Mesenchymal stem cell (in vitro differentiated cells and primary cell): ENCODE data around the gene MYL7.
A peak's percentile ranks its signal among the peaks of the same experiment; 100 is the strongest.
"Not testable (repeated sequence)": the region's sequence is repeated elsewhere in the genome, so short reads cannot be mapped to it uniquely, and the experiment has no call there.

Source experiments
- DNase-seq: peaks from one replicate; pipeline ENCODE4 v3.0.0-alpha.2; 2013
- H2AFZ ChIP-seq: one replicate; pipeline ENCODE4 v1.6.1; 2013; ENCODE audit warnings: low read depth, mild to moderate bottlenecking, control low read depth, inconsistent platforms, low read length, moderate library complexity
- H2AK5ac ChIP-seq: 2 replicates; pipeline ENCODE4 v1.6.1; 2013; ENCODE audit warnings: low read length, moderate library complexity, mild to moderate bottlenecking, inconsistent platforms; ENCODE audit not compliant: severe bottlenecking
- H2BK120ac ChIP-seq: one replicate; pipeline ENCODE4 v1.6.1; 2013; ENCODE audit warnings: low read depth, mild to moderate bottlenecking, inconsistent platforms, low read length, moderate library complexity
- H2BK12ac ChIP-seq, 2 experiments: one replicate each; pipeline ENCODE4 v1.6.1; 2013; ENCODE audit warnings: inconsistent platforms in 2 of 2, low read length in 2 of 2, mild to moderate bottlenecking in 2 of 2, moderate library complexity in 2 of 2, control low read depth in 1 of 2
- H2BK15ac ChIP-seq: one replicate; pipeline ENCODE4 v1.6.1; 2013; ENCODE audit warnings: mild to moderate bottlenecking, low read depth, inconsistent platforms; ENCODE audit not compliant: poor library complexity, severe bottlenecking
- H2BK5ac ChIP-seq: 2 replicates; pipeline ENCODE4 v1.6.1; 2013; ENCODE audit warnings: low read depth, mild to moderate bottlenecking, low read length, control low read depth, inconsistent platforms; ENCODE audit not compliant: poor library complexity, severe bottlenecking
- H3K14ac ChIP-seq, 2 experiments: one replicate each; pipeline ENCODE4 v1.6.1; 2013; ENCODE audit warnings: inconsistent platforms in 2 of 2, low read length in 2 of 2, control low read depth in 1 of 2, mild to moderate bottlenecking in 1 of 2, moderate library complexity in 1 of 2
- H3K18ac ChIP-seq, 2 experiments: one replicate each; pipeline ENCODE4 v1.6.1; 2013; ENCODE audit warnings: inconsistent platforms in 2 of 2, low read length in 2 of 2, control low read depth in 1 of 2, low read depth in 1 of 2, mild to moderate bottlenecking in 1 of 2
- H3K23ac ChIP-seq, 2 experiments: one replicate each; pipeline ENCODE4 v1.6.1; 2013; ENCODE audit warnings: inconsistent platforms in 2 of 2, low read length in 2 of 2, mild to moderate bottlenecking in 2 of 2, moderate library complexity in 2 of 2, control low read depth in 1 of 2
- H3K27ac ChIP-seq: 2 replicates; pipeline ENCODE4 v1.5.1; 2013; ENCODE audit warnings: mild to moderate bottlenecking, moderate library complexity, low read length, control low read depth, inconsistent platforms; ENCODE audit not compliant: poor library complexity, severe bottlenecking
- H3K27me3 ChIP-seq, 2 experiments: 2 replicates each; pipeline versions ENCODE4 v1.6.1 to v1.7.0; 2013; ENCODE audit warnings: low read length in 2 of 2, mild to moderate bottlenecking in 2 of 2, moderate library complexity in 2 of 2, control low read depth in 1 of 2, inconsistent platforms in 1 of 2; ENCODE audit not compliant: control insufficient read depth in 1 of 2, insufficient read depth in 1 of 2
- H3K36me3 ChIP-seq, 2 experiments: 2 replicates each; pipeline versions ENCODE4 v1.6.1 to v1.7.0; 2013; ENCODE audit warnings: low read length in 2 of 2, control low read depth in 1 of 2, inconsistent platforms in 1 of 2, low read depth in 1 of 2, mild to moderate bottlenecking in 1 of 2; ENCODE audit not compliant: insufficient read depth in 2 of 2, control insufficient read depth in 1 of 2
- H3K4ac ChIP-seq, 2 experiments: one replicate each; pipeline ENCODE4 v1.6.1; 2013; ENCODE audit warnings: inconsistent platforms in 2 of 2, low read length in 2 of 2, mild to moderate bottlenecking in 2 of 2, moderate library complexity in 2 of 2, control low read depth in 1 of 2, low read depth in 1 of 2
- H3K4me1 ChIP-seq: 2 replicates; pipeline ENCODE4 v1.6.1; 2013; ENCODE audit warnings: low read depth, low read length, control low read depth; ENCODE audit not compliant: control insufficient read depth, insufficient read depth
- H3K4me2 ChIP-seq: 2 replicates; pipeline ENCODE4 v1.6.1; 2013; ENCODE audit warnings: low read length, mild to moderate bottlenecking, inconsistent platforms; ENCODE audit not compliant: poor library complexity, severe bottlenecking
- H3K4me3 ChIP-seq, 2 experiments: 2 replicates each; pipeline versions ENCODE4 v1.5.1 to v1.7.0; 2013; ENCODE audit warnings: low read length in 2 of 2, mild to moderate bottlenecking in 2 of 2, control low read depth in 1 of 2, low read depth in 1 of 2; ENCODE audit not compliant: insufficient read depth in 1 of 2
- H3K79me1 ChIP-seq: replicated peaks from 2 replicates; pipeline ENCODE4 v1.6.1; 2013; ENCODE audit warnings: mild to moderate bottlenecking, control low read depth, low read length, inconsistent platforms; ENCODE audit not compliant: poor library complexity, severe bottlenecking
- H3K9ac ChIP-seq: 2 replicates; pipeline ENCODE4 v1.7.0; 2013; ENCODE audit warnings: mild to moderate bottlenecking, low read length, moderate library complexity
- H3K9me3 ChIP-seq: 2 replicates; pipeline ENCODE4 v1.7.0; 2013; ENCODE audit warnings: mild to moderate bottlenecking, low read length; ENCODE audit not compliant: control insufficient read depth
- H4K8ac ChIP-seq: one replicate; pipeline ENCODE4 v1.6.1; 2013; ENCODE audit warnings: inconsistent platforms, mild to moderate bottlenecking, low read length, moderate library complexity
- H4K91ac ChIP-seq: one replicate; pipeline ENCODE4 v1.6.1; 2013; ENCODE audit warnings: mild to moderate bottlenecking, low read length, inconsistent platforms
- WGBS: methylation state at CpG from one replicate; pipeline ENCODE4 v1.1.7; 2013; ENCODE audit warnings: mixed read lengths; 5-methylcytosine and 5-hydroxymethylcytosine counted together

Gene MYL7

GRCh38 chr7:44126574-44126973, 14.6 kb downstream of the MYL7 start:
- H2BK120ac ChIP-seq, H3K23ac ChIP-seq, H2AK5ac ChIP-seq, H2BK15ac ChIP-seq, H3K79me1 ChIP-seq, H2AFZ ChIP-seq, H3K9me3 ChIP-seq, H3K14ac ChIP-seq, H4K8ac ChIP-seq, DNase-seq, H3K18ac ChIP-seq, H3K4ac ChIP-seq, H3K4me2 ChIP-seq, H3K9ac ChIP-seq, H3K36me3 ChIP-seq, H3K4me3 ChIP-seq, H3K27ac ChIP-seq, H2BK5ac ChIP-seq, H2BK12ac ChIP-seq, H3K27me3 ChIP-seq, H4K91ac ChIP-seq: not testable (repeated sequence)
- peaks cover 19% of the 10 kb centered on the region for H3K4me1 ChIP-seq
- WGBS: 88% methylated on average over 4 of the region's 4 CpGs

GRCh38 chr7:44124822-44125202, 16.3 kb downstream of the MYL7 start:
- Histone ChIP-seq H3K27ac (no peak overlapping the region), H3K27me3 (no peaks in the 10 kb centered on the region), H2BK120ac (no peak overlapping the region), H3K4ac (no peak overlapping the region), H3K18ac (no peak overlapping the region), H3K23ac (no peak overlapping the region), H2BK5ac (no peak overlapping the region), H4K91ac (no peak overlapping the region), H3K4me1 (peaks cover 13% of the 10 kb centered on the region), H2AFZ (no peak overlapping the region), H3K9ac (no peak overlapping the region), H3K4me3 (no peak overlapping the region), H3K79me1 (peaks cover 23% of the 10 kb centered on the region), H2BK15ac (no peak overlapping the region), H3K4me2 (no peak overlapping the region), H2BK12ac (no peak overlapping the region), H4K8ac (no peak overlapping the region), H3K14ac (no peak overlapping the region), H3K9me3 (peaks cover 8% of the 10 kb centered on the region), H3K36me3 (peaks cover 15 to 24% of the 10 kb centered on the region in 2 experiments), H2AK5ac (no peak overlapping the region)
- WGBS: 99% methylated on average over 4 of the region's 6 CpGs
- DNase-seq: no peak

GRCh38 chr7:44123190-44124003, 17.7 kb downstream of the MYL7 start, which contains the start of gene POLD2:
Gene POLD2, minus strand, starts transcription at chr7:44123548. Its CDS starts 1,495 bp downstream, at chr7:44122053.
- Histone ChIP-seq H3K9me3 (peaks cover 8% of the 10 kb centered on the region), H2BK120ac (no peak within 1 kb of the TSS), H2AK5ac (peak within 1 kb of the TSS; percentile 44), H3K27me3 (no peaks in the 10 kb centered on the region), H3K23ac (peak within 1 kb of the TSS; percentile 25 to 31), H4K8ac (peak within 1 kb of the TSS; percentile 52), H3K4ac (peak within 1 kb of the TSS; percentile 36 to 62), H3K36me3 (peaks cover 26 to 33% of the 10 kb centered on the region in 2 experiments), H3K18ac (peak within 1 kb of the TSS; percentile 83 to 93), H4K91ac (peak within 1 kb of the TSS; percentile 60), H3K4me2 (peak within 1 kb of the TSS; percentile 88), H2BK5ac (peak within 1 kb of the TSS; percentile 71), H3K27ac (no peak within 1 kb of the TSS), H3K4me3 (peak within 1 kb of the TSS; percentile 93 to 96), H3K14ac (peak within 1 kb of the TSS in 1 of 2 experiments; percentile 78), H2AFZ (peak within 1 kb of the TSS; percentile 90), H3K79me1 (peaks cover 32% of the 10 kb centered on the region), H2BK12ac (peak within 1 kb of the TSS; percentile 1 to 8), H2BK15ac (peak within 1 kb of the TSS; percentile 91), H3K4me1 (peaks cover 18% of the 10 kb centered on the region), H3K9ac (peak within 1 kb of the TSS; percentile 96)
- WGBS: under 1% methylated on average over 81 of the region's 86 CpGs
- DNase-seq: peak; percentile 98

GRCh38 chr7:44122529-44122928, 18.6 kb downstream of the MYL7 start:
- 13% methylated on average over 1 of the region's 1 CpG for WGBS
- H3K27me3 ChIP-seq: no peaks in the 10 kb centered on the region

More at GRCh38 chr7:44122529-44122928, 18.6 kb downstream of the MYL7 start:
- Histone ChIP-seq H4K8ac (no peak overlapping the region), H3K4me2 (peak overlapping the region; percentile 84), H3K14ac (no peak overlapping the region), H3K18ac (no peak overlapping the region), H3K36me3 (peaks cover 35 to 41% of the 10 kb centered on the region in 2 experiments), H3K4ac (peak overlapping the region in 1 of 2 experiments; percentile 62), H3K4me3 (peak overlapping the region in 1 of 2 experiments; percentile 96), H2AK5ac (peak overlapping the region; percentile 44), H2BK120ac (no peak overlapping the region), H3K23ac (peak overlapping the region in 1 of 2 experiments; percentile 25), H2BK15ac (no peak overlapping the region), H3K79me1 (peaks cover 37% of the 10 kb centered on the region), H3K9ac (peak overlapping the region; percentile 96), H3K27ac (no peak overlapping the region), H3K9me3 (peaks cover 4% of the 10 kb centered on the region), H2BK12ac (no peak overlapping the region), H3K4me1 (peaks cover 18% of the 10 kb centered on the region), H2AFZ (no peak overlapping the region), H4K91ac (no peak overlapping the region), H2BK5ac (no peak overlapping the region)
- no peak for DNase-seq
